Aorta (tissue), 5 donors: ENCODE data around the gene BMF. TPM values are rescaled to one million over a fixed set of nuclear protein-coding genes. Genes with fewer than 3 reads are reported as not detected.
"Not testable (repeated sequence)": the region's sequence is repeated elsewhere in the genome, so short reads cannot be mapped to it uniquely, and the experiment has no call there.

Experiments used
- ATAC-seq: fragments of 200-7000 bp; cut with Tn5 transposase; one replicate; pipeline ENCODE4 v1.9.1; 2022; ENCODE audit warnings: moderate library complexity; ENCODE audit not compliant: low FRiP score
- DNase-seq, 2 donors: peaks; one replicate each; pipeline ENCODE4 v3.0.0-alpha.2; 2020
- H3K27ac ChIP-seq, 2 donors: one replicate each; pipeline ENCODE4 v1.5.1; 2013; ENCODE audit warnings: low read length in 2 of 2, mild to moderate bottlenecking in 2 of 2, moderate library complexity in 2 of 2, control low read depth in 1 of 2, inconsistent platforms in 1 of 2, low read depth in 1 of 2
- H3K27me3 ChIP-seq, 2 donors: one replicate each; pipeline ENCODE4 v1.6.1; 2013; ENCODE audit warnings: control low read depth in 1 of 2, low read length in 1 of 2, mild to moderate bottlenecking in 1 of 2, moderate library complexity in 1 of 2; ENCODE audit not compliant: insufficient read depth in 2 of 2, control insufficient read depth in 1 of 2
- H3K36me3 ChIP-seq, 2 donors: one replicate each; pipeline ENCODE4 v1.6.1; 2013; ENCODE audit warnings: control low read depth in 1 of 2, low read length in 1 of 2, mild to moderate bottlenecking in 1 of 2; ENCODE audit not compliant: insufficient read depth in 2 of 2, control insufficient read depth in 1 of 2
- H3K4me1 ChIP-seq, 2 donors: one replicate each; pipeline ENCODE4 v1.6.1; 2013; ENCODE audit warnings: low read length in 2 of 2, control low read depth in 1 of 2, mild to moderate bottlenecking in 1 of 2, moderate library complexity in 1 of 2; ENCODE audit not compliant: insufficient read depth in 2 of 2, control insufficient read depth in 1 of 2
- H3K4me3 ChIP-seq, 2 donors: one replicate each; pipeline ENCODE4 v1.5.1; 2013; ENCODE audit warnings: low read length in 2 of 2, control low read depth in 1 of 2, mild to moderate bottlenecking in 1 of 2
- H3K9me3 ChIP-seq: one replicate; pipeline ENCODE4 v1.6.1; 2013; ENCODE audit warnings: mild to moderate bottlenecking, low read length; ENCODE audit not compliant: control insufficient read depth
- WGBS, 2 donors: extraction: QIAGEN DNeasy Blood & Tissue Kit; methylation state at CpG; one replicate each; pipeline ENCODE4 v1.1.7; 2013; 5-methylcytosine and 5-hydroxymethylcytosine counted together
- intact Hi-C, 2 donors: fragments of 100-400 bp; cut with DNase I; formaldehyde crosslinking; loops; one replicate each; pipeline versions ENCODE4 v1.14.2 to v1.15.0; 2022
- long read RNA-seq, 2 donors: library from polyadenylated mRNA; unstranded; transcript quantifications; one replicate each; pipeline ENCODE4 v2.0.0, GENCODE V29; 2020 to 2021
- polyA plus RNA-seq, 2 donors: library from polyadenylated mRNA; stranded (reverse); fragments of 200-250 nt; gene quantifications; one replicate each; pipeline ENCODE4 v1.2.3, GENCODE V29; 2013
- total RNA-seq, 2 donors: library from RNA; stranded (reverse); fragmentation: NEBNext Ultra II Directional; extraction: Animal tissue kit (Norgen Biotek cat#: 25700); gene quantifications; one replicate each; pipeline ENCODE4 v1.2.1, GENCODE V29; 2021
- donor health status: healthy with polysubstance abuse.
- donor health status: Bipolar disorder and iron deficiency.
- donor health status: DM: no; HTN: no; CAD: no.
- donor health status: DM: no; HTN: no; CAD: no.
- donor health status: DM: yes; HTN: yes; CAD: no.

Gene BMF, protein sequence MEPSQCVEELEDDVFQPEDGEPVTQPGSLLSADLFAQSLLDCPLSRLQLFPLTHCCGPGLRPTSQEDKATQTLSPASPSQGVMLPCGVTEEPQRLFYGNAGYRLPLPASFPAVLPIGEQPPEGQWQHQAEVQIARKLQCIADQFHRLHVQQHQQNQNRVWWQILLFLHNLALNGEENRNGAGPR
- total RNA-seq (10 to 100 TPM in 1 of 2 donors, 1 to 10 TPM in 1; 6.0 to 17.3 TPM), polyA plus RNA-seq (1 to 10 TPM; 4.3 to 5.6 TPM)
- long read RNA-seq, donor 1, partial matches to known transcripts = 0 of 1 reads
- long read RNA-seq, donor 1, other reads (novel, unspliced or antisense) = 1 of 1 reads
- long read RNA-seq, donor 2, partial matches to known transcripts = 3 of 8 reads
- long read RNA-seq, donor 2, other reads (novel, unspliced or antisense) = 5 of 8 reads

DNA sequence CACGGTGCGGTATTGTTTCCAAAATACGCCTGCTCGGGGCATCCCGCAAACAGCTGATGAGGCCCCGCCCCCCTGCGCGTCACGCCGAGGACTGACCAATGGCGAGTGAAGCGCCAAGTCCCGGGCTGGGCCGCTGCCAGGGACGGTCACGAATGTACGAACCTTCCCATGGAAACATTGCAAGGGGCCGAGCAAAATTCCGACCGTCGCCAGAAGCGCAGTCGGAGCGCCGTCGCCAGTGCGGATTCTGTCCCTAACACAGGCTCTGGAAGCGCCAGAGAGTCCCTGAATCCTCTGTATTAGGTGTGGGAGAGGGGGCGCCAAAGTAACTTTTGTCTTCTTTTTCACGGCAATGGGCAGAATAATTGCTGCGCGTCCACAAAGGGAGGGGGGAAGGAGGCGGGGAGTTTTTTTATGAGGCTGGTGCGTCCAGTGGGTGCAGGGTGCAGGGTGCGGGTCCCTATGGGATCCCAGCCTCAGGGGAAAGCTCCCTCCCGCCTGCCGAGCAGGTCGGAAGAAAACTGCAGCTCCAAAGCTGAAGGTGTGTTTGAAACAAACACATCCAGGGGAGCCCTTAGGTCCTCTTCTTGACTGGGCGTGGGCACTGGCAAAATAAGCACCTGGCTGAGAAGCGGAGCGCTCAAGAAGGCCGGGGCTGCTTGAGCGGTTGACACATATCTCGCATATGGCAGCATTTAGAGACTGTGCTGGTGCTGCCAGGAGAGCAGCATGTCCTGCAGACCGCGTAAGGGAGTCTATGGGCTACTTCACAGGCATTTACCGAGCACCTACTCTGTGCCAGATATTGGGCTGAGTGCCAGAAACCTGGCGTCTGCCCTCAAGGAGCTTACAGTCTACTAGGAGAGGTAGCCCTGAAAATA lies at the start of gene BMF:
BMF (minus strand) TSS at position 25 of the 881 bp plus-strand sequence. CDS start 2,793 bp downstream, outside the sequence.
- 3% methylated on average over 48 of the region's 48 CpGs for WGBS, 2 donors
- Histone ChIP-seq H3K36me3 (no peaks in the 10 kb centered on the region), H3K4me1 (peaks cover 0 to 4% of the 10 kb centered on the region in 2 donors), H3K27me3 (no peaks in the 10 kb centered on the region), H3K4me3 (peak within 1 kb of the TSS; percentile 81 to 87), H3K27ac (peak within 1 kb of the TSS; percentile 14 to 38), H3K9me3 (no peaks in the 10 kb centered on the region)
- DNase-seq (peak; percentile 100), ATAC-seq (peak; percentile 86)
- intact Hi-C loops = loop anchor here (2.0 to 5.0 kb wide), 4 partner anchors 52 to 64 kb away; partner anchors contain the start of gene BUB1B (in 2 of the 2)

DNA sequence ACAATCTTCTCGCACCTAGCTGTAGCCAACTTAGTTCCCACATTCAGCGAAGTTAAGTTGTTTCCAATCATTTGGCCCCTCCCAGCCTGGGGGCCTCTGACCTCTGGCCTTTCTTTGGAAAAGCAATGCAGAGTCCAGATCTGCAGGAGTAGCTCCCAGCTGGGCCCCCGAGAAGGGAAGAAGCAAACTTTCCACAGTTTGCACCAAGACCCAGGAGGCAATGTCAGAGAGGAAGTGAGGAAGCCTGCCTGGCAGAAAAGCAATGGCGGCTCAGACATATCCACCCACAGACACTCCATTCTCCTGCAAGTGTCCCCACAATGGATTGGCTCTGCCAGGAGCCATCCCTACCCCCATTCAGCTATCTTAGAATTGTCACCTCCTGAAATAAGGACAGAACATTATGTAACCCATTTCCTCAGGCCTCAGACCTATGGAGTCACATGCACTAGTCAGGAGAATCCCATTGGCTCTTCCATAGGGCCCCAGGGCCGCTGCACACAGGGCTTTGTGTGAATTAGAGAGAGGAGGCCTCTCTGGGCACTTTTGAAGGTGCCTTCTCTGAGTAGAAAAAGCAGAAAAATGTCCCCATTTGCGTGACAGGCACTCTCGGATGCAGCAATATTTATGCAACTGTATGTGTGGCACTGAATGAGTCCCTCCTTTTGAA lies 49.2 kb upstream of the BMF start:
- intact Hi-C loops = no loop called here
- H3K36me3 ChIP-seq = no peaks in the 10 kb centered on the region
- H3K27me3 ChIP-seq = no peaks in the 10 kb centered on the region
- WGBS, 2 donors = 94 to 96% methylated on average over 7 of the region's 7 CpGs
- H3K4me1 ChIP-seq = no peaks in the 10 kb centered on the region
- DNase-seq = no peak
- no peak for ATAC-seq
- H3K9me3 ChIP-seq = no peaks in the 10 kb centered on the region
- no peak overlapping the region for H3K27ac ChIP-seq
- no peak overlapping the region for H3K4me3 ChIP-seq

DNA sequence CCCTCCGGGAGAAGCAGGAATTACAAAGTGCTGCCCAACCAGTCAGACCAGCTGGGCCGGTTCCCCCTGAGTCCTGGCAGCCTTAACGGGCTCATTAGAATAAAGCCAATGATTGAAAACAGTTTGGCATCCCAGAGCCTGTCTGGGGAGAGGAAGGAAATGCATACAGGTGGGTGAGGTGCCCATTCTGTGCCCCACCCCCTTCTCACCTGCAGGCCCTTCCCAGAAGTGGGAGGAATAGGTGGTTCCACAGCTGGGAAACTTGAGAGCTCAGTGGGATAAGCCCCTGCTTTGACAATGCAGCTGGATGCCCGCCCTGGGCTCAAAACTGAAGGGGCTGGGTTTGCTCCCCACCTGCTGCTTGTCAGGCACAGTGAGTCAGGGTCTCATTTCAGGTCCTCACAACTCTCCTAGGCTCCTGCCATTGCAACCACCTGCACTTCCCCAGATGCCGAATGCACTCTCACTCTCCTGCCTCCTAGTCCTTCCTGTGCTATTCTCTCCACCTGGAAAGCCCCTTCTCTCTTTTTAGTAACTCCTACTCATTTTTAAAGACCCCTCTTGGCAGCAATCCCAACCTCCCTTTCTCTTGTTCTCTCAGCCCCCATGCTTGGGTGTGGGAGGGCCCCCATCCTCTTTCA lies 46.7 kb upstream of the BMF start:
- ATAC-seq = no peak
- intact Hi-C loops = no loop called here
- 64 to 81% methylated on average over 4 to 5 of the region's 5 CpGs for WGBS, 2 donors

DNA sequence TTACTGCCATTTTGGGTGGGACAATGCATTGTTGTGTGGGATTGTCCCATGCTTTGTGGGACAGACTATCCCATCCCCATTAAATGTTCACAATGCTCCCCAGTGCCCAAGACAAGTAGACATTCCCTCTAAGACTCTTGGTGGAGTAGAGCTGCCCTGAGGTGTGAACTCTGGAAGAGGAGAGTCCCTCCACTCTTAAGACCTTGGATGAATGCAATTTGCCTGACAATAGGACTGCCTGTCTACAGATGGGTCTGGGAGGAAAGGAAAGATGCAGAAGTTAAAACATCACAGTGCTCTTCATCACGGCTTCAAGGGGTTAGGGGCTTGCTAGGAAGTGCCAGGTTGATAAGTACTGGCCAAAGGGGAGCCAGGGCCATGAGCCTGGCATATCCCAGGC lies 46.1 kb upstream of the BMF start:
- H3K4me3 ChIP-seq, H3K36me3 ChIP-seq, H3K9me3 ChIP-seq, DNase-seq, H3K4me1 ChIP-seq, intact Hi-C loops, H3K27ac ChIP-seq, ATAC-seq, H3K27me3 ChIP-seq: not testable (repeated sequence)
- WGBS, 2 donors = 95% methylated on average over 1 of the region's 1 CpG; no CpG with 5 or more reads in 1 of the 2 donors

More for the DNA sequence above, 46.7 kb upstream of the BMF start:
- Histone ChIP-seq H3K9me3 (no peaks in the 10 kb centered on the region), H3K27me3 (no peaks in the 10 kb centered on the region), H3K4me1 (no peaks in the 10 kb centered on the region), H3K4me3 (no peak overlapping the region), H3K27ac (no peak overlapping the region), H3K36me3 (no peaks in the 10 kb centered on the region)
- DNase-seq = no peak

DNA sequence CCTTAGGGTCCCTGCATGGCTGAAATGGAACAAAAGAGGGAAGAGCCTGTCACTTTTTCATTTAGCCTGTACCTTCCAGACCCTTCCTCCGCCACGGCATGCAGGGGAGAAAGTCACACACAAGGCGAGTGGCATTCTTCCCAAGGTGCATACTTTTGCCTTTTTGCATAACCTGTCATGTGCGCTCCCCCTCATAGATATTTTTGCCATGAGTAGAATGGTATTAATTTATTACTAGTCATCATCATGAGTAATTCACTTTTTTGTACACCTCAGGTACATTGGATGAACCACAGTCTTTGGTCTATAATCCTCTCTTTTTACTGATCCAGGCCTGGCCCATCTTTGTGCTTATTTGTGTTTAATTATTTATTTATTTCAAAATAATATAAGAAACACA lies 43.3 kb upstream of the BMF start:
- 95 to 97% methylated on average over 4 of the region's 4 CpGs for WGBS, 2 donors

DNA sequence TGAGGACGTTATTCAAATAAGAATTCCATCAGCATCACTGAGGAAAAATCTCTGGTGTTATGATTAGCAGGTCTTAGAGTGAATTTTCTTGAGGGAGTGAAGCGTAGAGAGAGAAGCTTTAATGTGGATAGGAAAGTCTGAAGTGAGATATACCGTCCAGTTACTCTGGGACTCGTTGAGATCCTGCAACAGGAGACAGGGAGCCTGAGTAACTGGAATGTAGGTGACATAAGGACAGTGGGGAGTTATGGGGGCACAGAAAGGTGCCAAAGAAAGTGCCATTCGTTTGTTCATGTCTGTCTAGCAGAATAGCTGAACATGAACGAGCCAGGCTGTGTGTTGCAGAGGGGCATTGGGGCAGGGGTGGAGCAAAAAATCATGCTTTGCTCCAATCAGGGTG lies 42.8 kb upstream of the BMF start:
- Histone ChIP-seq H3K27me3 (no peaks in the 10 kb centered on the region), H3K27ac (no peak overlapping the region), H3K36me3 (no peaks in the 10 kb centered on the region), H3K9me3 (no peaks in the 10 kb centered on the region), H3K4me1 (no peaks in the 10 kb centered on the region), H3K4me3 (no peak overlapping the region)
- DNase-seq = no peak
- 73 to 75% methylated on average over 6 of the region's 6 CpGs for WGBS, 2 donors
- intact Hi-C loops = no loop called here
- ATAC-seq = no peak

More for the DNA sequence above, 43.3 kb upstream of the BMF start:
- no peaks in the 10 kb centered on the region for H3K4me1 ChIP-seq
- no peaks in the 10 kb centered on the region for H3K9me3 ChIP-seq
- H3K36me3 ChIP-seq = no peaks in the 10 kb centered on the region
- DNase-seq (no peak), ATAC-seq (no peak)
- H3K4me3 ChIP-seq = no peak overlapping the region
- no peak overlapping the region for H3K27ac ChIP-seq
- H3K27me3 ChIP-seq = no peaks in the 10 kb centered on the region
- intact Hi-C loops = no loop called here

DNA sequence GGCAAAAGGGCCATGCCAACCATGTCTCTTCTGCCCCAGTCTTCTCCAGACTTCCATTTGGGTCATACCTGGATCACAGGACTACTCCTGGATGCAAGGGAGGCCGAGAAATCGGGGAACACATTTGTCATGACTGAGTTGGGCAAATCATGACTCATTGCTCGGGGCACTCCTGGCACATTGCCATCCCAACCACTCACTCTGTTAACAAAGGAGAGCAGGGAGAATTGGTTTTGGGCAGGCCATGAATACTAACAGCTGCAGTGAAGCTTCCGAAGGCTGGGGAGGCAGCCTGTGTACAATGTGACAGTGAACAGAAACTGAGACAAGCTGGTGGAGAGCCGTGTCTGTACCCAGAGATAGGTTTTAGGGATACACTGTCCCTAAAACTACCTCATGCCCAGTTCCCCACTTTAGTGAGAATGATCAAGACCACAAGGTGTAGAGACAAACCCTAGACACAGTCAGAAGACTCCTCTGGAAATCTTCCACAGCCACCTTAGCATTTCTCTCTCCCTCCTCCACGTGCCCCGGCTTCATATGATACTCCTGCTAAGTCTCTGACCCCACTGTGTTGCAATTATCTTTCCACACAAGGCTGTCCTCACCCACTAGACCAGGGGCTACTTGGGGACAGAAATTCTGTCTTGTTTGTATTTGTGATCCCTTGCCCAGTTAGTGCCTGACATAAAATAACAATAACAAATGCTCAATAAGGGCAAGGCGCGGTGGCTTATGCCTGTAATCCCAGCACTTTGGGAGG lies 41.7 kb upstream of the BMF start:
- ATAC-seq (no peak), DNase-seq (no peak)

More for the DNA sequence above, 41.7 kb upstream of the BMF start:
- no peak overlapping the region for H3K27ac ChIP-seq
- no peaks in the 10 kb centered on the region for H3K36me3 ChIP-seq
- H3K4me3 ChIP-seq = no peak overlapping the region
- H3K4me1 ChIP-seq = no peaks in the 10 kb centered on the region
- WGBS, 2 donors = 51 to 61% methylated on average over 9 of the region's 9 CpGs
- intact Hi-C loops = no loop called here
- H3K27me3 ChIP-seq = no peaks in the 10 kb centered on the region
- H3K9me3 ChIP-seq = no peaks in the 10 kb centered on the region
